ENCODE results near the gene FLYWCH2.
A peak's percentile ranks its signal among the peaks of the same experiment; 100 is the strongest.

The FLYWCH2 gene, protein sequence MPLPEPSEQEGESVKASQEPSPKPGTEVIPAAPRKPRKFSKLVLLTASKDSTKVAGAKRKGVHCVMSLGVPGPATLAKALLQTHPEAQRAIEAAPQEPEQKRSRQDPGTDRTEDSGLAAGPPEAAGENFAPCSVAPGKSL

DNA sequence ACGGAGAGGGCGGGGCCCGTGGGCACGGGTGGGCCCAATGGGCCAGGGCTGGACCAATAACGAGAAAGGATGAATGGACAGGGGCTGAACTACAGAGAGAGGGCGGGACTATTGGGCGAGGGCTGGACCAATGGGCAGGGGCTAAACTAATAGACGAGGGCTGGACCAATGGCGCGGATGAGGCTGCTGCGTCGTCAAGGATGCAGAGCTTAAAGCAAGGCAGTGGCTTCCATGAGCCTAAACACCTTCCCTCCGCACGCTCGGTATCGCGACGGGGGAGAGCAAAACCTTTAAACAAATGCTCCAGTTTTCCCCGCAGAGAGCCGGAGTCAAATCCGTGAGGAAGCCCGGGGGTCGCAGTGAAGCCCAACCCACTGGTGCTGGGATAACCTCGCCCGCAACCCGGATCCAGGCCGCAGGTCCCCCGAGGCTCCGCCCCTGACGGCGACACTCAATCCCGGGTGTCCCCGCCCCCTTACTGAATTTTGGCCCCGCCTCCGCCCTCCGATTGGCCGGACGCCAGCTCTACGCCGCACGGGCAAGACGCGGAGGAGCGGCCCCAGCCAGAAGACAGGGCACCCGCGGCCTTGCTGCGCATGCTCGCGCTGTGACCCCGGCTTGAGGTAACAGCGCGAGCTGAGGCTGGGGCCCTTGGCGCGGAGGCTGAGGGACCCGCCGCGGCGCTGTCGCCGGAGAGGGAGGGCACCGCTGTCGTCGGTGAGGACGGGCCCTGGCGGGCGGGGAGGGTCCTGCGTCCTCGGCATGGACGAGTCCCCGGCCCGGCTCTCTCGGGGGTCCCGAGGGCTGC lies at the start of gene FLYWCH2:
TSS of gene FLYWCH2 (plus strand) at position 566 of the 808 bp plus-strand sequence. CDS start 13,235 bp downstream, outside the sequence.
- TF ChIP-seq, protein P1, sequence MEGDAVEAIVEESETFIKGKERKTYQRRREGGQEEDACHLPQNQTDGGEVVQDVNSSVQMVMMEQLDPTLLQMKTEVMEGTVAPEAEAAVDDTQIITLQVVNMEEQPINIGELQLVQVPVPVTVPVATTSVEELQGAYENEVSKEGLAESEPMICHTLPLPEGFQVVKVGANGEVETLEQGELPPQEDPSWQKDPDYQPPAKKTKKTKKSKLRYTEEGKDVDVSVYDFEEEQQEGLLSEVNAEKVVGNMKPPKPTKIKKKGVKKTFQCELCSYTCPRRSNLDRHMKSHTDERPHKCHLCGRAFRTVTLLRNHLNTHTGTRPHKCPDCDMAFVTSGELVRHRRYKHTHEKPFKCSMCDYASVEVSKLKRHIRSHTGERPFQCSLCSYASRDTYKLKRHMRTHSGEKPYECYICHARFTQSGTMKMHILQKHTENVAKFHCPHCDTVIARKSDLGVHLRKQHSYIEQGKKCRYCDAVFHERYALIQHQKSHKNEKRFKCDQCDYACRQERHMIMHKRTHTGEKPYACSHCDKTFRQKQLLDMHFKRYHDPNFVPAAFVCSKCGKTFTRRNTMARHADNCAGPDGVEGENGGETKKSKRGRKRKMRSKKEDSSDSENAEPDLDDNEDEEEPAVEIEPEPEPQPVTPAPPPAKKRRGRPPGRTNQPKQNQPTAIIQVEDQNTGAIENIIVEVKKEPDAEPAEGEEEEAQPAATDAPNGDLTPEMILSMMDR (IDR thresholded peaks at IDR 0.05; ENCODE audit: borderline replicate concordance, insufficient read depth, low read depth, low read length), result 0 out of 2 replicates have a peak, but pooled peaks have one; percentile 1

DNA sequence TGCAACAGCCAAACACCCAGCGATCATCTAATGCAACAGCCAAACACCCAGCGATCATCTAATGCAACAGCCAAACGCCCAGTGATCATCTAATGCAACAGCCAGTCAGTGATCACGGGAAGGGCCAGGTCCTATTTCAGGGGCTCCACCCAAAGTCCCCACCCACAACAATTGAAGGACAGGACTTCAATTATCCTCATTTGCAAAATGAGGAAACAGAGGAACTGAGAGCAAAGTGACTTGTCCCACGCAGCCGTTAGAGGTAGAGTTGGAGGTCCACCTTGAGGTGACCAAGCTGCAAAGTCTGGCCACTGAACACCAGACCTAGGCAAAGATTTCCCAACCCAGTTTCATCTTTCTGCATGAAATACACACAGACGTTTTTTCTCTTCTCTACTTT lies 49.2 kb upstream of the FLYWCH2 start:
- H3K4me3 ChIP-seq (ENCODE audit: low read depth, low read length), result no peak overlapping the region
- TF ChIP-seq, protein P1 (IDR thresholded peaks at IDR 0.05; ENCODE audit: borderline replicate concordance, insufficient read depth, low read depth, low read length), result no peak

More for the DNA sequence above, at the start of gene FLYWCH2:
- peak within 1 kb of the TSS; percentile 92 for H3K4me3 ChIP-seq (ENCODE audit: low read depth, low read length)

DNA sequence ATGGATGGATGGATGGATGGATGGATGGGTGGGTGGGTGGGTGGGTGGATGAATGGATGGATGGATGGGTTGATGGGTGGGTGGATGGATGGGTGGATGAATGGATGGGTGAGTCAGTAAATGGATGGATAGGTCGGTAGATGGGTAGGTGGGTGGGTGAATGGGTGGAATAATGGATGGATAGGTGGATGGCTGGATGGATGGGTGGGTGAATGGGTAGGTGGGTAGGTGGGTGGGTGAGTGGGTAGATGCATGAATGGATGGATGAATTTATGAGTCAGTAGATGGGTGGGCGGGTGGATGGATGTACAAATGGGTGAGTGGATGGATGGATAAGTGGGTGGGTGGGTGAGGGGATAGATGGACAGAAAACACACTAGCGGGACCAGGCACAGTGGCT lies 48.0 kb upstream of the FLYWCH2 start:
- no peak overlapping the region for H3K4me3 ChIP-seq (ENCODE audit: low read depth, low read length)
- TF ChIP-seq, protein P1 (IDR thresholded peaks at IDR 0.05; ENCODE audit: borderline replicate concordance, insufficient read depth, low read depth, low read length), result no peak

DNA sequence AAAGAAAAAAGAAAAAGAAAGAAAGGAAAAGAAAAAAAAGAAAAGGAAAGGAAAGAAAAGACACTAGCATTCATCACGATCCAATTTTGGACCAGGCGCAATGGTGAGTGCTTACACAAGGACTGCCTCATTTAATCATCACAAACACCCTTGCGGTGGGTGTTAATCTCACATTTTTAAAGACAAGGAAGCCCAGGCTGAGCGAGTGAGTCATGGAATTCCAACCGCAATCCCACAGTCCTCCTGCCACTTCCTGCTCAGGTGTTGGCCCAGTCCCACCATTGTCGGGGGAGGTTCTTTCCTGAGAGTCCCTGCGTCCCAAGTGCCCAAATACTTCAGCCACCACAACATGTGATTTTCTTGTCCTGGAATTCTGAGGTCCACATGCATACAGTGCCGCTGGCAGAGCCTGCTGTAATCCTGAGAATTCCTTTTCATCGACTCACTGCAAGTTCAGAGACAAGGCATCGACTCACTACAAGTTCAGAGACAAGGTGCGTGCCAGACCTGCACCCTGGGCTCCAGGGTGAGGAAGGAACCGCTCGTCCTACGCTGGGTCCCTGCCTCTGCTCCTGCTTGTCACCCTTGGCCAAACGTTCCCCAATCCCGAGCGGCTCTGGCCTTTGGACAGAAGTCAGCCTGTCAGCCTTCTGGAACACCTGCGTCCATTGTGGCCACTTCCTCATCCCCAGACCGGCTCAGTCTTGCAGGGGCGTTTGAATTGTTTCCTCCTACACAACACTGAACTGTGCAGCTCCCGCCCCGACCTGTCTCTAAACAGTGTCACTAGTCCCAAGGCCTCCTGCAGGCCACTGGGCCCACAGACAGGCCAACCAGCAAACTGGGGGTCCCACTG lies 47.1 kb upstream of the FLYWCH2 start:
- TF ChIP-seq, protein P1 (IDR thresholded peaks at IDR 0.05; ENCODE audit: borderline replicate concordance, insufficient read depth, low read depth, low read length), result no peak
- H3K4me3 ChIP-seq (ENCODE audit: low read depth, low read length), result no peak overlapping the region

DNA sequence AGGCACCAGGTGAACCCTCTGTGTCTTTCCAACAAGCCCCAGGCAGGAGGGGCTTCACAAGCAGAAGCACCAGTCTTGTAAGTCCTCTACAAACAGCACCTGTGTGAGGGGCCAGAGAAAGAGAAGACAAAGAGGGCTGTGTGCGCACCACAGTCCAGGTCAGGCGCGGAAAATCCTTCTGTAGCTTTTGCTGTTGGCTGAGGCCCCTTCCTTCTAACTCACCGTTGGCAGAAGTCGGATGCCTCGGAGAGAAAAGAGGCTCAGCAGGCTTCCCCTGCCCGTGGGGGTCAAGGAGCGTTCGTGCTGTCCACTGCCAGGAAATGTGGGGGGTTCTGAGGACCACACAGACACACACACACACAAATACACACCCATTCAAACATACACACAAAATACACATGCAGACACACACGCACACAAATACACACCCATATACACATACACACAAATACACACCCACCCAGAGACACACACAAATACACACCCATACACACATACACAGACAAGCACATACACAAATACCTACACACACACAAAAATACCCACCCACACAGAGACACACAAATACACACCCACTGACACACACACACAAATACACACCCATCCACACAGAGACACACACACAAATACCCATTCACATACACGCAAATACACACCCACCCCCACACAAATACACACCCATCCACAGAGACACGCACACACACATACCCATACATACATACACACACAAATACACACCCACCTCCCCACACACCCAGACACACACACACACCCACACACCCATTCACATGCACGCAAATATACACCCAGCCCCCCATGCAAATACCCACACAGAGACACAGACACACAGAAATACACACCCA lies 46.1 kb upstream of the FLYWCH2 start:
- no peak overlapping the region for H3K4me3 ChIP-seq (ENCODE audit: low read depth, low read length)
- TF ChIP-seq, protein P1 (IDR thresholded peaks at IDR 0.05; ENCODE audit: borderline replicate concordance, insufficient read depth, low read depth, low read length), result no peak

DNA sequence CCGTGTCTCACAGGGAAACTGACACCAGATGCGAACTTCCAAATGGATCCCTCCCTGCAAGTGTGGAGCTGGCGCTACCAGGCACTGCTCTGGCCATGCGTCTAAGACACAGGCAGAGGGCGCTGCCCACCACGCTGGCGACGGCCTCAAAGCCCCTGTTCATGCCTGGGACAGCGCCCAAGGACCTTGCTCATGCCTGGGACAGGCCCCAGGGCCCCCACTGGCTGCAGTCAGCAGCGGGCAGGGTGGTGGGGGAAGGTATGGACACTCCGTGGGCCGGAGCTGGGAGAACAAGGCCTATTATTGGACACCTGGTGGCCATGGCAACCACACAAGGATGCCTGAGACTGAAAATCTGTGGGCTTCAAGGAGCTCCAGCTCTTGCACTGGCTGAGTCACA lies 44.1 kb upstream of the FLYWCH2 start:
- H3K4me3 ChIP-seq (ENCODE audit: low read depth, low read length), result no peak overlapping the region
- TF ChIP-seq, protein P1 (IDR thresholded peaks at IDR 0.05; ENCODE audit: borderline replicate concordance, insufficient read depth, low read depth, low read length), result peak; percentile 75
